ENCODE data around the gene BAD. TPM values are rescaled to one million over a fixed set of nuclear protein-coding genes. Genes with fewer than 3 reads are reported as not detected.
"Not testable (repeated sequence)": the region's sequence is repeated elsewhere in the genome, so short reads cannot be mapped to it uniquely, and the experiment has no call there.

Gene BAD
- total RNA-seq, 6 experiments from 2014 or later = 22.0 to 53.8 (median 26.0) TPM

- ATAC-seq (no peak), DNase-seq (no peak)
- Histone ChIP-seq H3K4me3 (no peak overlapping the region), H3K36me3 (peaks cover 0 to 22% (median 10%) of the 10 kb centered on the region in 4 donors), H3K27ac (no peak overlapping the region), H3K4me1 (peaks cover 0 to 21% (median 8%) of the 10 kb centered on the region in 4 donors), H3K27me3 (no peaks in the 10 kb centered on the region), H3K9me3 (no peaks in the 10 kb centered on the region)
- TF ChIP-seq POLR2A (IDR thresholded peaks at IDR 0.05) = no peak
- TF ChIP-seq CTCF (IDR thresholded peaks at IDR 0.05) = no peak
- 88% methylated on average over 7 of the region's 24 CpGs for WGBS (ENCODE audit: insufficient coverage, low coverage, low lambda C conversion rate, missing lambda C conversion rate)
- intact Hi-C loops (cut with DNase I) = no loop called here
Measured at GRCh38 chr11:64314805-64315561, 30.5 kb upstream of the BAD start.

DNA sequence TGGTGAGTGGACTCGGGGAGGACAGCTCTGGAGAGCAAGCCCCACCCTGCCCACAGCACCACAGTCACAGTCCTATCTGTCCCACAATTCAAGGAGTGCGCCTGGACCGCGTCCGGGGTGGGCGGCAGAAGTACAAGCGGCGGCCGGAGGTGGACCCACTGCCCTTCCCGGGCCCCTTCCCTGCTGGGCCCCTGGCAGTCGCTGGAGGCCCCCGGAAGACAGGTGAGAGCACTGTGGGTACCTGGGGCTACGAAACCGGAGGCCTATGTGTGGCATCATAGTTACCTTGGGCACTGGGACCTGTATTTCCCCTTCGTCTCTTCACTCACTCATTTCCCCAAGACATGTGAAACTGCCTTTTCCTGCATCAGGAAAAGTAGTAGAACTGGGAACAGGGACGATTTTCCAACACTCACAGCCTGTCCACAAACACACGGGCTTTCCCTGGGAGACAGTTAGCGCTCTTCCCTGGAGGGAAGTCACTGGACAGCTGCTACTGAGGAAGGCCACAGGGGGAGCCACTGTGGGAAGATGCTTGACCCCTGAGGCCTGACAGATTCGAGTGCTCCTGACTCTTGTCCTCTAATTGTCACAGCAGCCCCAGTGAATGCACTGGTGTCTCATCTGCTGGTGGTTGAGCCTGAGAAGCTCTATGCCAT is 29.8 kb upstream of the BAD start:
- intact Hi-C loops (cut with DNase I) = no loop called here
- 27% methylated on average over 2 of the region's 19 CpGs for WGBS (ENCODE audit: insufficient coverage, low coverage, low lambda C conversion rate, missing lambda C conversion rate)
- no peaks in the 10 kb centered on the region for H3K9me3 ChIP-seq
- H3K36me3 ChIP-seq = peaks cover 0 to 22% (median 10%) of the 10 kb centered on the region in 4 donors
- H3K4me3 ChIP-seq = no peak overlapping the region
- no peak overlapping the region for H3K27ac ChIP-seq
- H3K27me3 ChIP-seq = no peaks in the 10 kb centered on the region
- no peak for DNase-seq
- peaks cover 0 to 28% (median 7%) of the 10 kb centered on the region in 4 donors for H3K4me1 ChIP-seq
- TF ChIP-seq CTCF (IDR thresholded peaks at IDR 0.05) (no peak), POLR2A (IDR thresholded peaks at IDR 0.05) (no peak)
- ATAC-seq = no peak

GRCh38 chr11:64313491-64314145 is 29.2 kb upstream of the BAD start:
- Histone ChIP-seq H3K4me1 (peaks cover 0 to 27% (median 5%) of the 10 kb centered on the region in 4 donors), H3K4me3 (no peak overlapping the region), H3K9me3 (no peaks in the 10 kb centered on the region), H3K27me3 (no peaks in the 10 kb centered on the region), H3K27ac (no peak overlapping the region), H3K36me3 (peaks cover 0 to 22% (median 10%) of the 10 kb centered on the region in 4 donors)
- WGBS (ENCODE audit: insufficient coverage, low coverage, low lambda C conversion rate, missing lambda C conversion rate) = 53% methylated on average over 2 of the region's 18 CpGs
- no peak for ATAC-seq
- intact Hi-C loops (cut with DNase I) = no loop called here
- no peak for DNase-seq
- TF ChIP-seq CTCF (IDR thresholded peaks at IDR 0.05) (no peak), POLR2A (IDR thresholded peaks at IDR 0.05) (no peak)

- no peak for DNase-seq
- H3K4me3 ChIP-seq = no peak overlapping the region
- intact Hi-C loops (cut with DNase I) = no loop called here
- peak overlapping the region in 1 of 3 donors; percentile 3 for H3K27ac ChIP-seq
- TF ChIP-seq CTCF (IDR thresholded peaks at IDR 0.05) (no peak), POLR2A (IDR thresholded peaks at IDR 0.05) (no peak)
- 93% methylated on average over 10 of the region's 10 CpGs for WGBS (ENCODE audit: insufficient coverage, low coverage, low lambda C conversion rate, missing lambda C conversion rate)
- no peaks in the 10 kb centered on the region for H3K9me3 ChIP-seq
- ATAC-seq = no peak
- H3K27me3 ChIP-seq = no peaks in the 10 kb centered on the region
- H3K4me1 ChIP-seq = peaks cover 0 to 32% (median 5%) of the 10 kb centered on the region in 4 donors
- H3K36me3 ChIP-seq = peaks cover 0 to 22% (median 10%) of the 10 kb centered on the region in 4 donors
Measured at GRCh38 chr11:64312947-64313346, 28.5 kb upstream of the BAD start.

DNA sequence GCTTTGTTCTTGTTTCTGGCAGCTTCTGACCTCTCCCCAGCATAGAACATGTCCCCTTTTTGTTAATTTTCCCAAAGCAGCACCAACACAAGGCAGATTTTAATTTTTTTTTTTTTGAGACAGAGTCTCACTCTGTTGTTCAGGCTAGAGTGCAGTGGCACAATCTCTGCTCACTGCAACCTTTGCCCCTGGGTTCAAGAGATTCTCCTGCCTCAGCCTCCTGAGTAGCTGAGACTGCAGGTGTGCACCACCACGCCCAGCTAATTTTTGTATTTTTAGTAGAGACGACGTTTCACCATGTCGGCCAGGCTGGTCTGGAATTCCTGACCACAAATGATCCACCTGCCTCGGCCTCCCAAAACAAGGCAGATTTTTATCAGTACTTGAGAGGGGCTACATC is 23.3 kb upstream of the BAD start:
- Histone ChIP-seq H3K4me1 (peaks cover 0 to 36% (median 7%) of the 10 kb centered on the region in 4 donors), H3K27ac (peak overlapping the region in 1 of 3 donors; percentile 97), H3K4me3 (peak overlapping the region in 1 of 3 donors; percentile 81)
- ATAC-seq; DNase-seq; intact Hi-C loops (cut with DNase I); H3K9me3 ChIP-seq; H3K27me3 ChIP-seq; H3K36me3 ChIP-seq: not testable (repeated sequence)
- WGBS (ENCODE audit: insufficient coverage, low coverage, low lambda C conversion rate, missing lambda C conversion rate) = 66% methylated on average over 5 of the region's 5 CpGs

Data from right lobe of liver (tissue), 6 donors.